Adrenal gland (tissue), 5 donors: ENCODE data around the gene VRK1.

Experiments
- POLR2A ChIP-seq, 2 donors: fragments of 450-650 bp; IDR thresholded peaks; one replicate each; pipeline ENCODE4 v1.6.1; 2017; ENCODE audit warnings: antibody characterized with exemption in 2 of 2, mild to moderate bottlenecking in 2 of 2, moderate library complexity in 1 of 2
- TF ChIP-seq, protein P1 (sequence below), 6 experiments: fragments of 450-650 bp in 4 of 6; fragments of 200-600 bp in 2 of 6; sonication (generic) in 1 of 6; IDR thresholded peaks; 1 replicate in 5 of 6; 2 replicates in 1 of 6; pipeline versions ENCODE4 v1.5.1 to v1.8.0; 2016 to 2021; ENCODE audit warnings: antibody characterized with exemption in 6 of 6, mild to moderate bottlenecking in 2 of 6, moderate library complexity in 1 of 6
- donor health status: DM: no; HTN: no; CAD: no.

- TF ChIP-seq, protein P1, sequence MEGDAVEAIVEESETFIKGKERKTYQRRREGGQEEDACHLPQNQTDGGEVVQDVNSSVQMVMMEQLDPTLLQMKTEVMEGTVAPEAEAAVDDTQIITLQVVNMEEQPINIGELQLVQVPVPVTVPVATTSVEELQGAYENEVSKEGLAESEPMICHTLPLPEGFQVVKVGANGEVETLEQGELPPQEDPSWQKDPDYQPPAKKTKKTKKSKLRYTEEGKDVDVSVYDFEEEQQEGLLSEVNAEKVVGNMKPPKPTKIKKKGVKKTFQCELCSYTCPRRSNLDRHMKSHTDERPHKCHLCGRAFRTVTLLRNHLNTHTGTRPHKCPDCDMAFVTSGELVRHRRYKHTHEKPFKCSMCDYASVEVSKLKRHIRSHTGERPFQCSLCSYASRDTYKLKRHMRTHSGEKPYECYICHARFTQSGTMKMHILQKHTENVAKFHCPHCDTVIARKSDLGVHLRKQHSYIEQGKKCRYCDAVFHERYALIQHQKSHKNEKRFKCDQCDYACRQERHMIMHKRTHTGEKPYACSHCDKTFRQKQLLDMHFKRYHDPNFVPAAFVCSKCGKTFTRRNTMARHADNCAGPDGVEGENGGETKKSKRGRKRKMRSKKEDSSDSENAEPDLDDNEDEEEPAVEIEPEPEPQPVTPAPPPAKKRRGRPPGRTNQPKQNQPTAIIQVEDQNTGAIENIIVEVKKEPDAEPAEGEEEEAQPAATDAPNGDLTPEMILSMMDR (IDR thresholded peaks at IDR 0.05) = no peak
- no peak for TF ChIP-seq POLR2A (IDR thresholded peaks at IDR 0.05)
Measured at GRCh38 chr14:96903444-96904023, 106.4 kb downstream of the VRK1 start.
